Medulla oblongata (tissue), 1 donor: ENCODE measurements around the gene MTHFSD.

Experiments
- DNase-seq: peaks from one replicate; pipeline ENCODE4 v3.0.0-alpha.2; 2015; ENCODE audit errors: extremely low spot score

The MTHFSD gene

GRCh38 chr16:86502856-86503748 lies 51.9 kb downstream of the MTHFSD start:
- no peak for DNase-seq

- no peak for DNase-seq
These were observed 52.8 kb downstream of the MTHFSD start for GRCh38 chr16:86501989-86502855.

GRCh38 chr16:86500708-86501510 lies 54.1 kb downstream of the MTHFSD start:
- DNase-seq = no peak

GRCh38 chr16:86499889-86500707 lies 54.9 kb downstream of the MTHFSD start:
- DNase-seq = no peak

GRCh38 chr16:86499440-86499786 lies 55.6 kb downstream of the MTHFSD start:
- DNase-seq = no peak

GRCh38 chr16:86498671-86499439 lies 56.2 kb downstream of the MTHFSD start:
- DNase-seq = no peak

- DNase-seq = no peak
These were observed 56.8 kb downstream of the MTHFSD start for GRCh38 chr16:86498155-86498670.

- no peak for DNase-seq
These were observed 57.4 kb downstream of the MTHFSD start for GRCh38 chr16:86497551-86498021.

GRCh38 chr16:86496929-86497461 lies 58.0 kb downstream of the MTHFSD start:
- no peak for DNase-seq

GRCh38 chr16:86496262-86496928 lies 58.6 kb downstream of the MTHFSD start:
- no peak for DNase-seq

- DNase-seq = no peak
These were observed 59.2 kb downstream of the MTHFSD start for GRCh38 chr16:86495756-86496261.

GRCh38 chr16:86495357-86495701 lies 59.7 kb downstream of the MTHFSD start:
- no peak for DNase-seq

- DNase-seq = no peak
These were observed 60.3 kb downstream of the MTHFSD start for GRCh38 chr16:86494565-86495356.

GRCh38 chr16:86494039-86494564 lies 60.9 kb downstream of the MTHFSD start:
- DNase-seq = no peak

- no peak for DNase-seq
These were observed 61.9 kb downstream of the MTHFSD start for GRCh38 chr16:86492961-86493629.

GRCh38 chr16:86492267-86492960 lies 62.6 kb downstream of the MTHFSD start:
- no peak for DNase-seq

- DNase-seq = peak; percentile 81
These were observed 63.4 kb downstream of the MTHFSD start for GRCh38 chr16:86491640-86492023.
